Type B pancreatic cell (in vitro differentiated cells): ENCODE results near the gene SLAIN2. TPM values are rescaled to one million over a fixed set of nuclear protein-coding genes. Genes with fewer than 3 reads are reported as not detected.
A peak's percentile ranks its signal among the peaks of the same experiment; 100 is the strongest.

ENCODE experiments used
- DNase-seq: peaks from one replicate; pipeline ENCODE4 v3.0.0; 2021; ENCODE audit warnings: mixed read lengths; ENCODE audit not compliant: unreplicated experiment; ENCODE audit errors: extremely low spot score
- H3K27ac Mint-ChIP-seq: 2 replicates; pipeline ENCODE4 v1.8.0; 2021; ENCODE audit warnings: mild to moderate bottlenecking, mixed read lengths
- H3K27me3 Mint-ChIP-seq: 2 replicates; pipeline ENCODE4 v1.8.0; 2021; ENCODE audit warnings: mixed read lengths
- H3K36me3 Mint-ChIP-seq: 2 replicates; pipeline ENCODE4 v1.8.0; 2021; ENCODE audit warnings: mixed read lengths
- H3K4me1 Mint-ChIP-seq: one replicate; pipeline ENCODE4 v1.8.0; 2021; ENCODE audit warnings: mixed read lengths; ENCODE audit not compliant: unreplicated experiment
- H3K4me3 Mint-ChIP-seq: 2 replicates; pipeline ENCODE4 v1.8.0; 2021; ENCODE audit warnings: mild to moderate bottlenecking, mixed read lengths
- H3K9me3 Mint-ChIP-seq: 2 replicates; pipeline ENCODE4 v1.8.0; 2021; ENCODE audit warnings: mixed read lengths
- CTCF ChIP-seq: fragments of 200-600 bp; sonication (generic); conservative IDR thresholded peaks from 2 replicates; pipeline ENCODE4 v1.5.0; 2021; ENCODE audit warnings: antibody characterized with exemption, mild to moderate bottlenecking
- total RNA-seq: library from RNA; stranded (reverse); gene quantifications from 2 replicates; pipeline ENCODE4 v1.2.1, GENCODE V29; 2021; ENCODE audit warnings: low replicate concordance

SLAIN2 gene
- total RNA-seq, 1 donor from 2014 or later: 55.8 TPM

DNA sequence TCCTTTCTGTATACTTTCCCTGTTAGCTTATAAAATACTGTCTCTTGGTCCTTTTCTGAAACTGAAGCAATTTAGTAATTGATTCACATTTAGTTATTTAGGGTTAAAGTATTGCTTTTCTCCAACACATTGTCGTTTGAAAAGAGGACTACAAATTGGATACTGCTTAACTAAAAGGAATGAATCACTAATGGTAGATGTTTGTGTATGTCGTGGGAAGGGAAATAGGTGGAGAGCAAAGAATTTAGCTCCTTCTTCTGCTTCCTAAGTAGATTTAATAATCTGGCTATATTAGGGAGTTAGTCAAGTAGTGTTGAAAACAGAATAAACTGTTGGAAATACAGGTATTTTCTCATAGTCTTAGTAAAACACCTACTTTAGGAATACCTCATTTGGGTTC, 27.9 kb downstream of the SLAIN2 start:
- no peak for TF ChIP-seq CTCF
- no peaks in the 10 kb centered on the region for H3K27me3 Mint-ChIP-seq
- no peaks in the 10 kb centered on the region for H3K9me3 Mint-ChIP-seq
- no peak overlapping the region for H3K4me3 Mint-ChIP-seq
- no peak overlapping the region for H3K27ac Mint-ChIP-seq
- no peak for DNase-seq
- H3K36me3 Mint-ChIP-seq: peaks cover 11% of the 10 kb centered on the region
- H3K4me1 Mint-ChIP-seq: peaks cover 15% of the 10 kb centered on the region

GRCh38 chr4:48369771-48370170, 28.4 kb downstream of the SLAIN2 start:
- Mint-ChIP-seq H3K9me3 (no peaks in the 10 kb centered on the region), H3K27ac (no peak overlapping the region), H3K4me1 (peaks cover 15% of the 10 kb centered on the region), H3K36me3 (peaks cover 15% of the 10 kb centered on the region), H3K4me3 (no peak overlapping the region), H3K27me3 (no peaks in the 10 kb centered on the region)
- TF ChIP-seq CTCF: no peak
- no peak for DNase-seq

GRCh38 chr4:48370260-48371134, 29.2 kb downstream of the SLAIN2 start:
- Mint-ChIP-seq H3K27ac (no peak overlapping the region), H3K4me3 (no peak overlapping the region), H3K4me1 (peaks cover 15% of the 10 kb centered on the region), H3K27me3 (no peaks in the 10 kb centered on the region), H3K36me3 (peaks cover 18% of the 10 kb centered on the region), H3K9me3 (no peaks in the 10 kb centered on the region)
- TF ChIP-seq CTCF: no peak
- no peak for DNase-seq

DNA sequence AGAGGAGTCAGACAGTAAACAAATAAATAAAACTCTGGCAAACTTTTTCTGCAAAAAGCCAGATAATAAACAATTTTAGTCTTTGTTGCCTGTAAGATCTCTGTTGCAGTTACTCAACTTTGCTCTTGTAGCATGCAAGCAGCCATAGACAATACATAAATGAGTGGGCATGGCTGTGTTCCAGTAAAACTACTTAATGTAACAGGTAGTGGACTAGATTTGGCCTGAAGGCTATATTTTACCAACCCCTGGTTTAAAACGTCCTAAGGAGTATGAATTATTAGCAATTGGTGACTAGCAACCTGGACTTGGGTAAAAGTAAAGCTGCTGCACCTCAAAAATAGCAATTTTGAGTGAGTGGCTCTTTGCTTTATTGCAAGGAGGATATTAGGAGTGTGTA, 30.9 kb downstream of the SLAIN2 start:
- no peak for DNase-seq
- Mint-ChIP-seq H3K4me1 (peaks cover 11% of the 10 kb centered on the region), H3K27ac (no peak overlapping the region), H3K36me3 (peaks cover 19% of the 10 kb centered on the region), H3K4me3 (no peak overlapping the region), H3K27me3 (no peaks in the 10 kb centered on the region), H3K9me3 (no peaks in the 10 kb centered on the region)
- no peak for TF ChIP-seq CTCF

DNA sequence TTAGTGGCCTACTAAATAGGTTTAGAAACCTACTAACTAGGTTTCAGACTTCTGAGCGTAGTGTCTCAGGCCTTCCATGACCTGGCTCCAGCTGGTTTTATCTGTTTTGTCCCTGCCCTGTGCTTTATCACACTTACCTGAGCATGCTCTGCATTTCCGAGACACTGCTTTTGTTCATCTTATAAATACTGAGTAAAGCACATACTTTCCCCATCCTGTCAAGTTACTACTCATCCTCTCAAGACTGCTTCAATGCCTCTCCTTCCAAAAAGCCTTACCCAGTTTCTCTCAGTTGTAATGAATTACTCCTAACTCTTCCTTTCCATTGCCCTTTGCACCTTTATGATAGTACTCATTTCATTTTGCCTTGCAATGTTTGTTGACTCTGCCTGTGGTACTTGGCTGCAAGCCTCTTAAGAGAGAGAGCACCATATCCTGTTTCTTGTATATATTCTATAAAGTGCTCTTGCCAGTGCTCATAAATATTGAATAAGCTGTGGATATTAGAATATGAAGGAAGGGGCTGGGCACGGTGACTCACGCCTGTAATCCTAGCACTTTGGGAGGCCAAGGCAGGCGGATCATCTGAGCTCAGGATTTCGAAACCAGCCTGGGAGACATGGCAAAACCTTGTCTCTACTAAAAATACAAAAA, 34.4 kb downstream of the SLAIN2 start:
- Mint-ChIP-seq H3K27ac (peak overlapping the region; percentile 4), H3K27me3 (no peaks in the 10 kb centered on the region), H3K4me1 (no peaks in the 10 kb centered on the region), H3K9me3 (no peaks in the 10 kb centered on the region), H3K4me3 (no peak overlapping the region), H3K36me3 (peaks cover 25% of the 10 kb centered on the region)
- no peak for DNase-seq
- no peak for TF ChIP-seq CTCF
